Suppressor macrophage treated with lipopolysaccharide for 4 hours (primary cell): Measurements from ENCODE around the gene ZNF423.

Experiments
- DNase-seq: peaks from one replicate; pipeline ENCODE4 v3.0.0-alpha.2; 2020

ZNF423 gene

DNA sequence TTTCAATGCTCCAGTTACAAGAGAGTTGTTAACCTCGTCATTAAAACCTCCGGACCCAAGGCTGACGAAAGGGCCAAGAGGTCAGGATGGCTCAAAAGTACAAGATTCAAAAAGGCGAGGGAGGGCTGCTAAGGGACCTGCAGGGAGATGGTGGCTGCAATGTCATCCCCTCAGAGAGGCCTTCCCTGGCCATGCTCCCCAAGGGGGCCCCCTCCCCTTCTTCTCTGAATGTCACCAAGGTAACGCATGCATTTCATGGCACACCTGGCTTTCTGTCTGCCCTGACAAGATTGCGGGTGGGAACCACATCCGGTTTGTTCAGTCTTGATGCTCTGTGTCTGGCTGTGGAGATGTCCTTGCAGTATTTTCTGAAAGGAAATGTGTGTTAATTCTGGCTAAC is 392.4 kb downstream of the ZNF423 start:
- no peak for DNase-seq

- DNase-seq, result no peak
These were observed 392.9 kb downstream of the ZNF423 start for GRCh38 chr16:49462989-49463371.

GRCh38 chr16:49462362-49462988 is 393.4 kb downstream of the ZNF423 start:
- no peak for DNase-seq

DNA sequence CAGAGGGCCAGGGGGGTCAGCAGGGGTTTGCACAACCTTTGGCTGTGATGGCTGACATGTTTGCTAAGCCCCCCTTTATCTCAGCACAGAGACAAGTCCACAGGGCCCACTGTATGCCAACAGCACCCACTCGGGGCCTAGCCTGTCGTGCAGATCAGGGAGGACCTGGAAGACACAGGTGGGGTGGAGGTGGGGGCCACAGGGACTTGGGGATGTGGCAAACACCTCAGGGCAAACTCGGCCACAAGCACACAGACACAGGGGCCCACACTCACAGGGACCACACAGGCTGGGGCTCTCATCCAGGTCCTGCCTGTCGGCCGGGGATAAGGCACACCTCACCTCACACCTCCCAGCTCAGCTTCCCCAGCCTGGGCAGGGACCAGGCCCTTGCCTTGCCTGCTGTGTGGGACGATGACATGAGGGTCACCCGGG is 394.4 kb downstream of the ZNF423 start:
- DNase-seq, result no peak

GRCh38 chr16:49460786-49461470 is 395.0 kb downstream of the ZNF423 start:
- no peak for DNase-seq

DNA sequence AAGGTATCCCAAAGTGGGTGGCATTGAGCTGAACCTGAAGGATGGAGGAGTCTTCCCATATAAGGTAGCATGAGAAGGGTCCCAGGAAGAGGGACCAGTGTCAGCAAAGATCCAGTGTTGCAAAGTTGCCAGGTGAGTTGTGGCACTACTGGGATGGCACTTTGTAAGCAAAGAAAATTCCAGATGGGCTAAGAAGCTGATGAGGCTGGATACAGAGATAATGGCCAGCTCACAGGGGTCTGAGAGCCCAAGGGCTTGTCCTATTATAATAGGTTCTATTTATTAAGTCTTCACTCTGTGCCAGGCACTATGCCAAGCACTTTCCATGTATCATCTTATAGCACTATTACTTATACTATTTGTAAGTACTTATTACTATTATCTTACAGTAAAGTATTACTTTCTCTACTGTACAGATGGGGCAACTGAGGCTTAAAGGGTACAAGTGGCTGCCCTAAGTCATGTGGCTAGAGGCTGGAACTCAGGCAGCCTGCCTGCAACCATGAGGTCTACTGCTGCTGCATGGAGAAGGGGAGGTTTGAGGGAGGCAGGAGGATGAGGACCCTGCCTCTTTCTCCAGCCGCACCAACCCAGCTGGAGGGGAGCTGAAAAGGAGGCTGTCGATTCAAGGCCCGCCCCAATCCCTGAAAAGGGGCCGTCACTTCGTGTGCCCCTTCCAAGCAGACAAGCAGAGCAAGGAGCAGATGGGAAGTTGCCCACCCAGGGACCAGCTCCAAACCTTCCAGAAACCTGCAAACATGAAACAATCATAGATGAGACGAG is 395.8 kb downstream of the ZNF423 start:
- no peak for DNase-seq

- no peak for DNase-seq
These were observed 397.1 kb downstream of the ZNF423 start for GRCh38 chr16:49458656-49459445.

- DNase-seq, result no peak
These were observed 397.7 kb downstream of the ZNF423 start for GRCh38 chr16:49458243-49458642.

DNA sequence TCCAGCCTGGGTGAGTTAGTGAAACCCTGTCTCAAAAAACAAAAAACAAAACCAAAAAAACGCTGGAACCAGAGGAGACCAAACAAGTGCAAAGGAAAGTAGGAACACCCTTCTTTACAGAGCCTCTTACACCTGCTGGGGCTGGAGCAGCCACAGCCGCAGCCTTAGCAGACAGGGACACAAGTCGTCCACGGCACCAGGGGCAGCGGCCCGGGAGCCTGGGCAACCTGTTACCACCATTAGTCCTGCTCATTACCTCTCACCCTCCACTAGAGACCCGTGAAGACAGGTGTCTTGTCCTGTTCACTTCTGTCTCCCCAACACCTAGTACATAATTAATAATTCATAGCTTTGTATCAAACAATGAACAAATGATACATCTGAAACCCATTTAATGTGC is 398.7 kb downstream of the ZNF423 start:
- no peak for DNase-seq

DNA sequence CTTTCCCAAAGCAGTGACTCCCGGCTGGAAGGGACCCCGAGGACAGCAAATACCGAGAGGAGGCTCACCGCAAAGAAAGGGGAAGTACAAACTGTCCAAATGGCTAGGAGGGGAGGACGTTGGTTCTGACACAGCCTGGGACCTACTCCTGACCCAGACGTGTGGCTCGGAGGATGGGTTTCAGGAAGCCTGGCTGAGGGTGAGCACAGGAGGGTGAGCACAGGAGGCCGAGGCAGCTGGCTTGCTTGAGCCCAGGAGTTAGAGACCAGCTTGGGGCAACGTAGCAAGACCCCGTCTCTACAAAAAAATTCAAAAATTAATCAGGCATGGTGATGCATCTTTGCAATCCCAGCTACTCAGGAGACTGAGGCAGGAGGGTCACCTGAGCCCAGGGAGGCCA is 399.1 kb downstream of the ZNF423 start:
- no peak for DNase-seq

- DNase-seq, result no peak
These were observed 399.7 kb downstream of the ZNF423 start for GRCh38 chr16:49455991-49456745.

- DNase-seq, result no peak
These were observed 400.5 kb downstream of the ZNF423 start for GRCh38 chr16:49455181-49455990.

GRCh38 chr16:49454426-49455180 is 401.3 kb downstream of the ZNF423 start:
- DNase-seq, result no peak

DNA sequence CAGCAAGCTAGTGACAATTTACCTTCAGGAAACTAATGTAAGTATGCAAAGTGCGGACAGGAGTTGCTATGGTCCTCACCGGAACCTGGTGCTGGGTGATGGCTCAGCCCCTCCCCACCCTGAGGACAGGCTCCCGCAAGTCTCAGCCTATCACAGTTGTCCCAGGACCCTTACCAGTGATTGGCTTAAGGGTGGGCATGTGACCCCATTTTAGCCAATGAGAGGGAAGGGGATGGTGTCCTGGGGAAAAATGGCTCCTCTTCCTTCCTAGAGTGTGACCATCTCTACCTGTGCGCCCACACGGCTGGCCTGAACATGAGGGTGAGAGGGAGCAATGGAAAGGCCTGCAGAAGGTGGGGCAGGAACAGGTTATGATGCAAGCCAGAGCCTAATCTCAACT is 401.9 kb downstream of the ZNF423 start:
- no peak for DNase-seq

GRCh38 chr16:49453021-49453420 is 402.9 kb downstream of the ZNF423 start:
- no peak for DNase-seq

GRCh38 chr16:49452578-49452977 is 403.3 kb downstream of the ZNF423 start:
- no peak for DNase-seq

DNA sequence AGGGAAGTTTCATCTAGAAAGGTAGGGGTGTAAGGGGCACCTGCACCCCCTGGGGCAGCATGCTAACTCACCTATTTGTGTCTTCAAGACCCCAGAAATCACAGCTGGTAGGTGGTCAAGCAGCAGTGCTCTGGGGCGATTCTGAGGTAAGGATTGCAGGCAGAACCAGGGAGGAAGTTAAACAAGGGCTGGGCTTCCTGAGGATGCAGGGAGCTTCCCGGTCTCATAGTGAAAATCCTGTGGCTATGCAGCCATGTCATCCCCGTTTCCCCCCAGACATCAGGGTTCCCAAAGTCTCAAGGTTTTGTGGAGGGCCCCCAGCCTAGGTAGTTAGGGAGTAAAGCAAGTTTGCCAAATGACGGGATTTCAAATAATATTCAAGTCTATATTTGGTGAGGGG is 403.8 kb downstream of the ZNF423 start:
- DNase-seq, result no peak

DNA sequence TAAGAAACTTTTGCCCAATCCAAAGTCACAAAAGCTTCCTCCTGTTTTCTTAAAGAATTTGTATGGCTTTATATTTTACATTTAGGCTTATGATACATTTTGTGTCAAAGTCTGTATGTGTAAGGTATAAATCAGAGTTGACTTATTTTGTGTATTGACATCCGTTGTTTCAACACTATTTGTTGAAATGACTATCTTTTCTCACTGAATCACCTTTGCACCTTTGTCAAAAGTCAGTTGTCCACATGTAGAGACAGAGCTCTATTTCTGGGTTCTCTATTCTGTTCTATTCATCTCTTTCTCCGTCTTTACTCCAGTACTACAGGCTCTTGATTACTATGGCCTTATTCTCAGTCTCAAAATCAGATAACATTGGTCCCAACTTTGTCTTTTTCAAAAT is 409.1 kb downstream of the ZNF423 start:
- DNase-seq, result no peak

DNA sequence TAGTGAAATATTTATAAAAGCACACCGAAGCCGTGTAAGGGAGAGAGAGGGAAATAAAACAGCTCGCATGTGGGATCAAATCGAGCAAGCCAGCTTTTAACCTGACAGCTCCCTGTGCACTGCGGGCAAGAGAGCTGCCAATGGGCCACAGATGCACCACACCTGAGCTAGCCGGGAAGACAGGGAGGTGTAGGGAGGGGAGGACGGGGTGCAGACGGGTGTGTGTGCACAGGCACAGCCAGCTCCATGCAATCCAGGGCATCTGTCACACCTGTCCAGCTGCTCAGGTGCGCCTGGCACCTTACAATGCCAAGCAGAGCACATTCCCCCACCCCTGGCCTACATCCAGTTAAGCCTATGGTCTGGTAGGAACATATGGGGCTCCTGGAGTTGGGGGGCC is 412.3 kb downstream of the ZNF423 start:
- DNase-seq, result no peak

DNA sequence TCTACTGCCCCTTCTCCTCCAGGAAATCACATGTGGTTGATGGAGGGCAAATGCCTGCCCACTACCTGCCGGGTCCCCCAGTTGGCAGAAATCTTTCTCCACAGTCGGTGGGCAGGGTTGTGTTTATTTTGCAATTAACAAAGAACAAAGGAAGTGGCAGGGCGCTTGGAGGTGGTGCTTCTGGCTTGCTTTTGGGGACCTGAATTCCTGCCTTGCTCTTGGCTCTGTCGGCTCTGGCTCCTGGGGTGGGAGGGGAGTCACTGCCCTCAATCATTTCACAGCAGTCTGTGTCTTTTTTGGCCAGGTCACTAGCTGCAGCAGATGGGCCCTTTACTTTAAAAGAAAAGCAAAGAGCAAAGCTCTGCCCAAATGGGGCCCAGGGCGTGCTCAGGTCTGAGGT is 413.1 kb downstream of the ZNF423 start:
- no peak for DNase-seq

- no peak for DNase-seq
These were observed 414.5 kb downstream of the ZNF423 start for GRCh38 chr16:49441366-49441780.
